Lung (tissue), 12 donors: Measurements from ENCODE around the gene TWIST2. TPM values are rescaled to one million over a fixed set of nuclear protein-coding genes. Genes with fewer than 3 reads are reported as not detected.
A peak's percentile ranks its signal among the peaks of the same experiment; 100 is the strongest.

ENCODE experiments used
- ATAC-seq: fragments of 200-7000 bp; cut with Tn5 transposase; one replicate; pipeline ENCODE4 v1.9.1; 2020; ENCODE audit warnings: moderate number of reproducible peaks; ENCODE audit not compliant: insufficient read depth, low FRiP score
- DNase-seq, 3 donors: peaks; one replicate each; pipeline ENCODE4 v3.0.0-alpha.2; 2013 to 2017
- H3K27ac ChIP-seq, 2 donors: one replicate each; pipeline ENCODE4 v1.5.1; 2013; ENCODE audit warnings: mild to moderate bottlenecking in 2 of 2, moderate library complexity in 2 of 2, control low read depth in 1 of 2, inconsistent platforms in 1 of 2, low read depth in 1 of 2, low read length in 1 of 2
- H3K27me3 ChIP-seq, 3 donors: one replicate each; pipeline ENCODE4 v1.5.1; 2013; ENCODE audit warnings: low read length in 2 of 3; ENCODE audit not compliant: control insufficient read depth in 3 of 3, insufficient read depth in 3 of 3
- H3K36me3 ChIP-seq, 4 donors: one replicate each; pipeline ENCODE4 v1.5.1; 2013; ENCODE audit warnings: low read length in 4 of 4, mild to moderate bottlenecking in 1 of 4, moderate library complexity in 1 of 4; ENCODE audit not compliant: control insufficient read depth in 4 of 4, insufficient read depth in 4 of 4
- H3K4me1 ChIP-seq, 5 donors: one replicate each; pipeline ENCODE4 v1.5.1; 2013; ENCODE audit warnings: low read length in 5 of 5, mild to moderate bottlenecking in 2 of 5, moderate library complexity in 1 of 5; ENCODE audit not compliant: control insufficient read depth in 5 of 5, insufficient read depth in 5 of 5
- H3K4me3 ChIP-seq: one replicate; pipeline ENCODE4 v1.5.1; 2013; ENCODE audit warnings: mild to moderate bottlenecking, control low read depth, moderate library complexity
- H3K9ac ChIP-seq, 2 donors: one replicate each; pipeline ENCODE4 v1.5.1; 2013; ENCODE audit warnings: low read length in 2 of 2, control low read depth in 1 of 2; ENCODE audit not compliant: insufficient read depth in 1 of 2
- H3K9me3 ChIP-seq, 4 donors: one replicate each; pipeline ENCODE4 v1.5.1; 2013; ENCODE audit warnings: low read length in 3 of 4, mild to moderate bottlenecking in 1 of 4, moderate library complexity in 1 of 4; ENCODE audit not compliant: control insufficient read depth in 4 of 4, insufficient read depth in 3 of 4
- WGBS, 2 donors: extraction: QIAGEN DNeasy Blood & Tissue Kit; methylation state at CpG; one replicate each; pipeline ENCODE4 v1.1.7; 2013; 5-methylcytosine and 5-hydroxymethylcytosine counted together
- polyA plus RNA-seq, 2 donors: library from polyadenylated mRNA; stranded (reverse); fragments of 200-250 nt; gene quantifications; one replicate each; pipeline ENCODE4 v1.2.1, GENCODE V29; 2013
- total RNA-seq, 2 donors: library from RNA; depleted of rRNA in 1 of 2; stranded (reverse); fragments of >200 nt in 1 of 2; gene quantifications; one replicate each; pipeline ENCODE4 v1.2.1, GENCODE V29; 2014 to 2021
- TF ChIP-seq, protein P1 (sequence below): IDR thresholded peaks from 2 replicates; pipeline ENCODE4 v1.5.1; 2012; ENCODE audit warnings: mild to moderate bottlenecking; ENCODE audit errors: control extremely low read depth, extremely low read depth
- donor health status: control.
- donor health status: control.
- donor health status: Bipolar disorder and iron deficiency.
- donor health status: healthy.
- donor health status: DM: yes; HTN: yes; CAD: no.

The TWIST2 gene
- total and polyA plus RNA-seq, 4 donors, result 10.1 to 14.8 (median 11.7) TPM

DNA sequence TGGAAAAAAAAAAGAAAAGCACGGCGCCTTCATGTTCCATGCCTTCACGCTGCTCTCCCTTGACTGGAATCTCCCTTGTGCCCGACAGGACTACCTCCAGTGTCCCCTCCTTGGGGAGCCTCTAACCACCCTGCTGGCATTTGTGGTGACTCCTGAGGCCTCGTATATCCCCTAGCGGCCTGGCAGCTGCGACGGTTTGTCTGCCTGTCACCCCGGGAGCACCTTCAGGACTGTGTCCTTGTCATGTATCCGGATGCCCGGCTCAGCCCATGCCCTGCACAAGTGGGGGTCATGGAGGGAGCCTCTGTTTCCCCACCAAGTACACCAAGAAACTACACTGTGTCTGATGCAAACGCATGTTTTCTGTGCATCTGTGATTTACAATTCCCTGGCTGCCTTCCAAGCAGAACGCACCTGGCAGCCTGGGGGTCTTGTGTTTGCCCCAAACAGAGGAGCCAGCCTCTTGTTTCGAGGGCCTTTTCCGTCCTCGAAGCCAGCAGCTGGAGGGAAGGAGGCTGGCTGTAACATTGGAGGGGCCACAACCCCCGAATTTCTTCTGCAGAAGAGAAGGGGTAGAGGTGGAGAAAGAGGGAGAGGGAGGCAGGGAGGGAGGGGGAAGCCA is 18.9 kb downstream of the TWIST2 start:
- TF ChIP-seq, protein P1, sequence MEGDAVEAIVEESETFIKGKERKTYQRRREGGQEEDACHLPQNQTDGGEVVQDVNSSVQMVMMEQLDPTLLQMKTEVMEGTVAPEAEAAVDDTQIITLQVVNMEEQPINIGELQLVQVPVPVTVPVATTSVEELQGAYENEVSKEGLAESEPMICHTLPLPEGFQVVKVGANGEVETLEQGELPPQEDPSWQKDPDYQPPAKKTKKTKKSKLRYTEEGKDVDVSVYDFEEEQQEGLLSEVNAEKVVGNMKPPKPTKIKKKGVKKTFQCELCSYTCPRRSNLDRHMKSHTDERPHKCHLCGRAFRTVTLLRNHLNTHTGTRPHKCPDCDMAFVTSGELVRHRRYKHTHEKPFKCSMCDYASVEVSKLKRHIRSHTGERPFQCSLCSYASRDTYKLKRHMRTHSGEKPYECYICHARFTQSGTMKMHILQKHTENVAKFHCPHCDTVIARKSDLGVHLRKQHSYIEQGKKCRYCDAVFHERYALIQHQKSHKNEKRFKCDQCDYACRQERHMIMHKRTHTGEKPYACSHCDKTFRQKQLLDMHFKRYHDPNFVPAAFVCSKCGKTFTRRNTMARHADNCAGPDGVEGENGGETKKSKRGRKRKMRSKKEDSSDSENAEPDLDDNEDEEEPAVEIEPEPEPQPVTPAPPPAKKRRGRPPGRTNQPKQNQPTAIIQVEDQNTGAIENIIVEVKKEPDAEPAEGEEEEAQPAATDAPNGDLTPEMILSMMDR, result no peak
- ATAC-seq (no peak), DNase-seq (no peak)
- Histone ChIP-seq H3K4me1 (peaks cover 0 to 27% (median 10%) of the 10 kb centered on the region in 5 donors), H3K9ac (no peak overlapping the region), H3K27ac (no peak overlapping the region), H3K36me3 (no peaks in the 10 kb centered on the region), H3K4me3 (no peak overlapping the region), H3K9me3 (no peaks in the 10 kb centered on the region), H3K27me3 (no peaks in the 10 kb centered on the region)
- WGBS, 2 donors, result 73 to 76% methylated on average over 17 of the region's 17 CpGs

DNA sequence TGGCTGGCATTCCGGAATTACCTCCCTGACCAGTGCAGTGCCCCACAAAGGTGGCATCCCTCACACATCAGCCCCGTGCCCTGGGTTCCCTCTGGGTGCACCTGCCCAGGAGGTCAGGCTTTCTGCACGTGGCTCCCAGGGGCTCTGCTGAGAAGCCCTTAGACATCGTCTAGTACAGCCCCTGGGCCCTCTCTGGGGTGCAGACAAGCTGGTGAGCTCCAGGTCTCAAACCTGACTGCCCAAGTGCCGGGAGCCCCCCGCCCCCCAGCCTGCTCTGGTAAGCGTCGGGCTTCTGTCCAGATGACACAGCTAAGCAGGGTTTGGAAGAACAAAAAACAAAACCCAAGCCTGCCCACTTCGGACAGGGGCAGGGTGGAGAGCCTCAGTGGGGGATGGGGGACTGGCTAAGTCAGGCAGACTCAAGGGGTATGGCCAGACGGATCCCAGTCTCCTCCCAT is 20.2 kb downstream of the TWIST2 start:
- peaks cover 0 to 27% (median 10%) of the 10 kb centered on the region in 5 donors for H3K4me1 ChIP-seq
- DNase-seq, result no peak
- H3K9me3 ChIP-seq, result no peaks in the 10 kb centered on the region
- H3K9ac ChIP-seq, result no peak overlapping the region
- 70 to 77% methylated on average over 10 of the region's 10 CpGs for WGBS, 2 donors
- H3K4me3 ChIP-seq, result no peak overlapping the region
- TF ChIP-seq, protein P1, result no peak
- H3K27ac ChIP-seq, result no peak overlapping the region
- ATAC-seq, result no peak
- no peaks in the 10 kb centered on the region for H3K36me3 ChIP-seq
- no peaks in the 10 kb centered on the region for H3K27me3 ChIP-seq

DNA sequence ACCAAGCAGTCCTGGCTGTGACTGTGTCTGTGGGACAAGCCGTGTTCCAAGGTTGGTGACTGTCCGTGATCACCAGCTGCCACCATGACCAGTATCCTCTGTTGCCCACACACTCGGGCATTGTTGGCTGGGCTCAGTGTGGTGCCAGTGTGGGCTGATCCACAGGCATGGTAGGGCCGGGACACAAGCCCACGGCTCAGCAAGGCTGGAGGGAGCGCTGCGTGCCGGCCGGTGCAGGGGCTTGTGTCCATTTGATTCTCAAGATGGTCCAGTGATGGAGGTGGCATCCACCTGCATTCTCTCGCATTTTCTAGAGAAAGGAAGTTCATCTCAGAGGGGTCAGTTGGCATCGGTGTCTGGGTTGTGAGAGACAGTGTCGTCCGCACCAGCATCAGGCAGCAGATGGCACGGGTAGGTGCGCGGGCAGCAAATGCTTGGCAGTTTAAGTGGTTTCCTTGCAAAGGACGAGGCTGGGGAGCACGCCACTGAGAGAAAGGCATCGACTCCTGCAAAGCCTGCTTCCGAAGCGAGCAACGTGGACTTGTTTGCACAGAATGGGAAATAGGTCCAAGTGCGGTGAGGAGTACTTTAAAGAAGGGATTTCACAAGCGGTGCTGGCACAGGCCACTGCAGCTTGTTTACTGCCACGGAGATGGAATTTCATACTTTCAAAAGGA is 20.9 kb downstream of the TWIST2 start:
- no peak overlapping the region for H3K4me3 ChIP-seq
- DNase-seq (peak; percentile 73 to 92 (median 83)), ATAC-seq (peak; percentile 43)
- no peak overlapping the region for H3K9ac ChIP-seq
- no peaks in the 10 kb centered on the region for H3K9me3 ChIP-seq
- peak overlapping the region in 1 of 2 donors; percentile 34 for H3K27ac ChIP-seq
- no peaks in the 10 kb centered on the region for H3K27me3 ChIP-seq
- WGBS, 2 donors, result 65 to 77% methylated on average over 25 of the region's 25 CpGs
- TF ChIP-seq, protein P1, result no peak
- H3K36me3 ChIP-seq, result no peaks in the 10 kb centered on the region
- H3K4me1 ChIP-seq, result peaks cover 0 to 23% (median 10%) of the 10 kb centered on the region in 5 donors
